Measurements from ENCODE around the gene LY9.

GRCh38 chr1:160844447-160845232 is 48.7 kb downstream of the LY9 start:
- no peak for TF ChIP-seq CTCF (IDR thresholded peaks at IDR 0.05; ENCODE audit: low read depth, low read length)
- no peak for TF ChIP-seq POLR2A (IDR thresholded peaks at IDR 0.05; ENCODE audit: extremely low read depth, insufficient read length)
- TF ChIP-seq MAX (IDR thresholded peaks at IDR 0.05; ENCODE audit: low read depth, low read length) = no peak

Measured in NB4 (cell line).